HEK293 (cell line): ENCODE results near the gene NDFIP2.

Experiments
- ZNF140 ChIP-seq: fragments of 450-650 bp; formaldehyde crosslinking; IDR thresholded peaks from 2 replicates; pipeline ENCODE4 v1.5.1; 2016; ENCODE audit warnings: missing biosample characterization, missing genetic modification characterization
- ZNF274 ChIP-seq, 2 experiments: fragments of 200-500 bp in 1 of 2; fragments of 450-650 bp in 1 of 2; sonication (Bioruptor generic) in 1 of 2; formaldehyde crosslinking in 1 of 2; IDR thresholded peaks; 2 replicates each; pipeline versions ENCODE4 v1.5.1 to v1.6.1; 2014 to 2016; ENCODE audit warnings: borderline replicate concordance in 1 of 2, inconsistent platforms in 1 of 2, low read length in 1 of 2, missing biosample characterization in 1 of 2, missing genetic modification characterization in 1 of 2
- ZNF302 ChIP-seq: fragments of 450-650 bp; formaldehyde crosslinking; IDR thresholded peaks from 2 replicates; pipeline ENCODE4 v1.5.1; 2016; ENCODE audit warnings: missing biosample characterization, missing genetic modification characterization, low read depth
- ZNF335 ChIP-seq: fragments of 450-650 bp; formaldehyde crosslinking; conservative IDR thresholded peaks from 2 replicates; pipeline ENCODE4 v1.5.1; 2016; ENCODE audit warnings: missing biosample characterization, missing genetic modification characterization
- ZNF366 ChIP-seq: fragments of 450-650 bp; formaldehyde crosslinking; conservative IDR thresholded peaks from 2 replicates; pipeline ENCODE4 v1.5.1; 2016; ENCODE audit warnings: missing biosample characterization, missing genetic modification characterization
- ZNF391 ChIP-seq: fragments of 450-650 bp; formaldehyde crosslinking; IDR thresholded peaks from 2 replicates; pipeline ENCODE4 v1.5.1; 2016; ENCODE audit warnings: low read depth, missing biosample characterization, missing genetic modification characterization, borderline replicate concordance
- ZNF423 ChIP-seq: fragments of 450-650 bp; formaldehyde crosslinking; IDR thresholded peaks from 2 replicates; pipeline ENCODE4 v1.5.1; 2016; ENCODE audit warnings: missing biosample characterization, missing genetic modification characterization
- ZNF549 ChIP-seq: fragments of 450-650 bp; IDR thresholded peaks from 2 replicates; pipeline ENCODE4 v1.5.1; 2018; ENCODE audit warnings: missing biosample characterization, missing genetic modification characterization, mild to moderate bottlenecking, inconsistent platforms, moderate library complexity
- ZNF707 ChIP-seq: fragments of 450-650 bp; formaldehyde crosslinking; IDR thresholded peaks from 2 replicates; pipeline ENCODE4 v1.5.1; 2016; ENCODE audit warnings: missing biosample characterization, missing genetic modification characterization
- ZNF830 ChIP-seq: fragments of 450-650 bp; IDR thresholded peaks from 2 replicates; pipeline ENCODE4 v1.5.0; 2018; ENCODE audit warnings: missing biosample characterization, missing genetic modification characterization, low read depth, mild to moderate bottlenecking, moderate library complexity
- TF ChIP-seq, protein P1 (sequence below): fragments of 450-650 bp; formaldehyde crosslinking; IDR thresholded peaks from 2 replicates; pipeline ENCODE4 v1.5.1; 2016; ENCODE audit warnings: missing biosample characterization, missing genetic modification characterization
- TF ChIP-seq, protein P2 (sequence below): IDR thresholded peaks from 2 replicates; pipeline ENCODE4 v1.6.1; 2011; ENCODE audit warnings: mild to moderate bottlenecking, low read depth, low read length, borderline replicate concordance
- TF ChIP-seq, protein P3 (sequence below): fragments of 450-650 bp; formaldehyde crosslinking; IDR thresholded peaks from 2 replicates; pipeline ENCODE4 v1.5.1; 2016; ENCODE audit warnings: missing biosample characterization, missing genetic modification characterization
- TF ChIP-seq, protein P4 (sequence below): fragments of 450-650 bp; formaldehyde crosslinking; IDR thresholded peaks from 2 replicates; pipeline ENCODE4 v1.5.1; 2016; ENCODE audit warnings: missing biosample characterization, missing genetic modification characterization, low read depth

DNA sequence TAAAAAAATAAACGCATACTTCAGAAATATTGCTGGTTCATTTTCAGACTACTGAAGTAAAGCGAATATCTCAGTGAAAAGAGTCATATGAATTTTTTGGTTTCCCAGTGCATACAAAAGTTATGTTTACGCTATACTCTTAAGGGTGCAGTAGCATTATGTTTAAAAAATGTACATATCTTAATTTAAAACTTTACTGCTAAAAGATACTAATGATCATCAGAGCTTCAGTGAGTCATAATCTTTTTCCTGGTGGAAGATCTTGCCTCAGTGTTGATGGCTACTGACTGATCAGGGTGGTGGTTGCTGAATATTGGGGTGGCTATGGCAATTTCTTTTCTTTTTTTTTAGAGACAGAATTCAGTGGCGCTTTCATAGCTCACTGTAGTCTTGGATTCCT is 48.9 kb downstream of the NDFIP2 start:
- TF ChIP-seq ZNF366 (tag by site-specific recombination) (no peak), ZNF707 (tag by site-specific recombination) (no peak), ZNF274 (IDR thresholded peaks at IDR 0.05; ENCODE audit: low read length) (no peak), ZNF274 (tag by site-specific recombination; IDR thresholded peaks at IDR 0.05; ENCODE audit: borderline replicate concordance) (no peak), ZNF830 (tag by site-specific recombination) (no peak), ZNF302 (no peak), ZNF140 (tag by site-specific recombination) (no peak), ZNF423 (tag by site-specific recombination) (no peak), ZNF549 (tag by site-specific recombination) (no peak), ZNF391 (tag by site-specific recombination) (no peak), ZNF335 (no peak)
- TF ChIP-seq, protein P1, sequence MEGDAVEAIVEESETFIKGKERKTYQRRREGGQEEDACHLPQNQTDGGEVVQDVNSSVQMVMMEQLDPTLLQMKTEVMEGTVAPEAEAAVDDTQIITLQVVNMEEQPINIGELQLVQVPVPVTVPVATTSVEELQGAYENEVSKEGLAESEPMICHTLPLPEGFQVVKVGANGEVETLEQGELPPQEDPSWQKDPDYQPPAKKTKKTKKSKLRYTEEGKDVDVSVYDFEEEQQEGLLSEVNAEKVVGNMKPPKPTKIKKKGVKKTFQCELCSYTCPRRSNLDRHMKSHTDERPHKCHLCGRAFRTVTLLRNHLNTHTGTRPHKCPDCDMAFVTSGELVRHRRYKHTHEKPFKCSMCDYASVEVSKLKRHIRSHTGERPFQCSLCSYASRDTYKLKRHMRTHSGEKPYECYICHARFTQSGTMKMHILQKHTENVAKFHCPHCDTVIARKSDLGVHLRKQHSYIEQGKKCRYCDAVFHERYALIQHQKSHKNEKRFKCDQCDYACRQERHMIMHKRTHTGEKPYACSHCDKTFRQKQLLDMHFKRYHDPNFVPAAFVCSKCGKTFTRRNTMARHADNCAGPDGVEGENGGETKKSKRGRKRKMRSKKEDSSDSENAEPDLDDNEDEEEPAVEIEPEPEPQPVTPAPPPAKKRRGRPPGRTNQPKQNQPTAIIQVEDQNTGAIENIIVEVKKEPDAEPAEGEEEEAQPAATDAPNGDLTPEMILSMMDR, result no peak
- TF ChIP-seq, protein P2, sequence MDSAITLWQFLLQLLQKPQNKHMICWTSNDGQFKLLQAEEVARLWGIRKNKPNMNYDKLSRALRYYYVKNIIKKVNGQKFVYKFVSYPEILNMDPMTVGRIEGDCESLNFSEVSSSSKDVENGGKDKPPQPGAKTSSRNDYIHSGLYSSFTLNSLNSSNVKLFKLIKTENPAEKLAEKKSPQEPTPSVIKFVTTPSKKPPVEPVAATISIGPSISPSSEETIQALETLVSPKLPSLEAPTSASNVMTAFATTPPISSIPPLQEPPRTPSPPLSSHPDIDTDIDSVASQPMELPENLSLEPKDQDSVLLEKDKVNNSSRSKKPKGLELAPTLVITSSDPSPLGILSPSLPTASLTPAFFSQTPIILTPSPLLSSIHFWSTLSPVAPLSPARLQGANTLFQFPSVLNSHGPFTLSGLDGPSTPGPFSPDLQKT, result no peak
- TF ChIP-seq, protein P3, sequence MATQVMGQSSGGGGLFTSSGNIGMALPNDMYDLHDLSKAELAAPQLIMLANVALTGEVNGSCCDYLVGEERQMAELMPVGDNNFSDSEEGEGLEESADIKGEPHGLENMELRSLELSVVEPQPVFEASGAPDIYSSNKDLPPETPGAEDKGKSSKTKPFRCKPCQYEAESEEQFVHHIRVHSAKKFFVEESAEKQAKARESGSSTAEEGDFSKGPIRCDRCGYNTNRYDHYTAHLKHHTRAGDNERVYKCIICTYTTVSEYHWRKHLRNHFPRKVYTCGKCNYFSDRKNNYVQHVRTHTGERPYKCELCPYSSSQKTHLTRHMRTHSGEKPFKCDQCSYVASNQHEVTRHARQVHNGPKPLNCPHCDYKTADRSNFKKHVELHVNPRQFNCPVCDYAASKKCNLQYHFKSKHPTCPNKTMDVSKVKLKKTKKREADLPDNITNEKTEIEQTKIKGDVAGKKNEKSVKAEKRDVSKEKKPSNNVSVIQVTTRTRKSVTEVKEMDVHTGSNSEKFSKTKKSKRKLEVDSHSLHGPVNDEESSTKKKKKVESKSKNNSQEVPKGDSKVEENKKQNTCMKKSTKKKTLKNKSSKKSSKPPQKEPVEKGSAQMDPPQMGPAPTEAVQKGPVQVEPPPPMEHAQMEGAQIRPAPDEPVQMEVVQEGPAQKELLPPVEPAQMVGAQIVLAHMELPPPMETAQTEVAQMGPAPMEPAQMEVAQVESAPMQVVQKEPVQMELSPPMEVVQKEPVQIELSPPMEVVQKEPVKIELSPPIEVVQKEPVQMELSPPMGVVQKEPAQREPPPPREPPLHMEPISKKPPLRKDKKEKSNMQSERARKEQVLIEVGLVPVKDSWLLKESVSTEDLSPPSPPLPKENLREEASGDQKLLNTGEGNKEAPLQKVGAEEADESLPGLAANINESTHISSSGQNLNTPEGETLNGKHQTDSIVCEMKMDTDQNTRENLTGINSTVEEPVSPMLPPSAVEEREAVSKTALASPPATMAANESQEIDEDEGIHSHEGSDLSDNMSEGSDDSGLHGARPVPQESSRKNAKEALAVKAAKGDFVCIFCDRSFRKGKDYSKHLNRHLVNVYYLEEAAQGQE (tag by site-specific recombination), result no peak
- TF ChIP-seq, protein P4, sequence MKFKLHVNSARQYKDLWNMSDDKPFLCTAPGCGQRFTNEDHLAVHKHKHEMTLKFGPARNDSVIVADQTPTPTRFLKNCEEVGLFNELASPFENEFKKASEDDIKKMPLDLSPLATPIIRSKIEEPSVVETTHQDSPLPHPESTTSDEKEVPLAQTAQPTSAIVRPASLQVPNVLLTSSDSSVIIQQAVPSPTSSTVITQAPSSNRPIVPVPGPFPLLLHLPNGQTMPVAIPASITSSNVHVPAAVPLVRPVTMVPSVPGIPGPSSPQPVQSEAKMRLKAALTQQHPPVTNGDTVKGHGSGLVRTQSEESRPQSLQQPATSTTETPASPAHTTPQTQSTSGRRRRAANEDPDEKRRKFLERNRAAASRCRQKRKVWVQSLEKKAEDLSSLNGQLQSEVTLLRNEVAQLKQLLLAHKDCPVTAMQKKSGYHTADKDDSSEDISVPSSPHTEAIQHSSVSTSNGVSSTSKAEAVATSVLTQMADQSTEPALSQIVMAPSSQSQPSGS (tag by site-specific recombination), result no peak
